Smooth muscle cell (in vitro differentiated cells): Measurements from ENCODE around the gene ELAVL3. TPM values are rescaled to one million over a fixed set of nuclear protein-coding genes. Genes with fewer than 3 reads are reported as not detected.

Experiments used
- DNase-seq: peaks from one replicate; lab custom pipeline; 2025; ENCODE audit not compliant: unreplicated experiment; lab: John Stamatoyannopoulos, UW
- H2AFZ ChIP-seq: fragments of 200-600 bp; sonication (generic); 2 replicates; pipeline ENCODE4 v1.6.0; 2016; ENCODE audit warnings: antibody characterized with exemption, low read depth, mild to moderate bottlenecking
- H3F3A ChIP-seq: fragments of 200-600 bp; sonication (generic); 2 replicates; pipeline ENCODE4 v1.6.0; 2017; ENCODE audit warnings: antibody characterized with exemption, low read depth
- H3K27ac ChIP-seq: fragments of 200-600 bp; sonication (generic); 2 replicates; pipeline ENCODE4 v1.5.1; 2016; ENCODE audit warnings: low read depth, mild to moderate bottlenecking
- H3K27me3 ChIP-seq: fragments of 200-600 bp; sonication (generic); 2 replicates; pipeline ENCODE4 v1.6.1; 2016; ENCODE audit warnings: low read depth, mild to moderate bottlenecking
- H3K36me3 ChIP-seq: fragments of 200-600 bp; sonication (generic); 2 replicates; pipeline ENCODE4 v1.5.1; 2016; ENCODE audit warnings: low read depth
- H3K4me1 ChIP-seq: fragments of 200-600 bp; sonication (generic); 2 replicates; pipeline ENCODE4 v1.5.1; 2016; ENCODE audit warnings: low read depth
- H3K4me2 ChIP-seq: fragments of 200-600 bp; sonication (generic); 2 replicates; pipeline ENCODE4 v1.6.0; 2016; ENCODE audit warnings: mild to moderate bottlenecking
- H3K4me3 ChIP-seq: fragments of 200-600 bp; sonication (generic); 2 replicates; pipeline ENCODE4 v1.5.1; 2016; ENCODE audit warnings: mild to moderate bottlenecking
- H3K79me2 ChIP-seq: fragments of 200-600 bp; sonication (generic); 2 replicates; pipeline ENCODE4 v1.6.0; 2016; ENCODE audit warnings: low read depth, mild to moderate bottlenecking
- H3K9ac ChIP-seq: fragments of 200-600 bp; sonication (generic); 2 replicates; pipeline ENCODE4 v1.6.0; 2016; ENCODE audit warnings: low read depth
- H3K9me3 ChIP-seq: fragments of 200-600 bp; sonication (generic); replicated peaks from 2 replicates; pipeline ENCODE4 v1.5.1; 2016; ENCODE audit warnings: low read depth
- H4K20me1 ChIP-seq: fragments of 200-600 bp; sonication (generic); 2 replicates; pipeline ENCODE4 v1.6.0; 2016; ENCODE audit warnings: low read depth
- WGBS: methylation state at CpG from one replicate; pipeline ENCODE4 v1.1.7; 2016; ENCODE audit warnings: low lambda C conversion rate; 5-methylcytosine and 5-hydroxymethylcytosine counted together
- polyA plus RNA-seq: library from polyadenylated mRNA; unstranded; fragments of >200 nt; fragmentation: Nextera tagmentation; extraction: Ambion mirVana; gene quantifications from 2 replicates; pipeline ENCODE4 v1.2.1, GENCODE V29; 2016
- total RNA-seq: library from RNA; depleted of rRNA; stranded (reverse); fragments of >200 nt; gene quantifications from 2 replicates; pipeline ENCODE4 v1.2.3, GENCODE V29; 2014
- TF ChIP-seq, protein P1 (sequence below): fragments of 200-600 bp; sonication (generic); IDR thresholded peaks from 2 replicates; pipeline ENCODE4 v1.5.1; 2017; ENCODE audit warnings: borderline replicate concordance, mild to moderate bottlenecking, antibody characterized with exemption; ENCODE audit not compliant: insufficient read depth, poor library complexity, severe bottlenecking

ELAVL3 gene
- total and polyA plus RNA-seq, 2 experiments from 2014 or later = not detected

DNA sequence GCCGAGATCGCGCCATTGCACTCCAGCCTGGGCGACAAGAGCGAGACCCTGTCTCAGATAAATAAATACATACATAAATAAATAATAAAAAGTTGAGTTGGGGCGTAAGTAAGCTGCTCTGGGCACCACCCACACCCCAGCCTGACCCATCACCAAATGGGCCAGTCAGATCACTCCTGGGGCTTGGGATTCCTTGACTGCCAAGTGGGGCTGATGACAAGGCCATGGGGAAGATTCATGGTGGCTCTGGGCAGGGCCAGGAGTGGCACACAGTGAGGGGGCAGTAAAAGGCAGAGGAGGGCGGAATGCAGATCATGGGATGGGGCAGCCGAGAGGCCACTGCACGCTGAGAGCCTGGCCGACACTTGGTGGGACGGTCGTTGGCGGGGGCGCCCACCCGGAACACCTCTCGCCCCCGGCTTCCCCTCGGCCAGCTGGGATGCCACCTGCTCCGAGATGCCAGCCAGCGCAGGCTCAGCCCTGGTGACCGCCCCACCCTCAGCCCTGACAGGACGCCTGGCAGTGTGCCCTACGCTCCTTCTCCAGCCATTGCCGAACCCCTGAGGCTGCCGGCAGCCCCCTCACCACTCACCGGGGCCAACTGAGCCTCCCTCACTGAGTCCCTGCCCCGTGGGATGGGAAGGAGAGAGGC lies 13.9 kb upstream of the ELAVL3 start:
- no peak for DNase-seq
- TF ChIP-seq, protein P1, sequence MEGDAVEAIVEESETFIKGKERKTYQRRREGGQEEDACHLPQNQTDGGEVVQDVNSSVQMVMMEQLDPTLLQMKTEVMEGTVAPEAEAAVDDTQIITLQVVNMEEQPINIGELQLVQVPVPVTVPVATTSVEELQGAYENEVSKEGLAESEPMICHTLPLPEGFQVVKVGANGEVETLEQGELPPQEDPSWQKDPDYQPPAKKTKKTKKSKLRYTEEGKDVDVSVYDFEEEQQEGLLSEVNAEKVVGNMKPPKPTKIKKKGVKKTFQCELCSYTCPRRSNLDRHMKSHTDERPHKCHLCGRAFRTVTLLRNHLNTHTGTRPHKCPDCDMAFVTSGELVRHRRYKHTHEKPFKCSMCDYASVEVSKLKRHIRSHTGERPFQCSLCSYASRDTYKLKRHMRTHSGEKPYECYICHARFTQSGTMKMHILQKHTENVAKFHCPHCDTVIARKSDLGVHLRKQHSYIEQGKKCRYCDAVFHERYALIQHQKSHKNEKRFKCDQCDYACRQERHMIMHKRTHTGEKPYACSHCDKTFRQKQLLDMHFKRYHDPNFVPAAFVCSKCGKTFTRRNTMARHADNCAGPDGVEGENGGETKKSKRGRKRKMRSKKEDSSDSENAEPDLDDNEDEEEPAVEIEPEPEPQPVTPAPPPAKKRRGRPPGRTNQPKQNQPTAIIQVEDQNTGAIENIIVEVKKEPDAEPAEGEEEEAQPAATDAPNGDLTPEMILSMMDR = no peak
- no peaks in the 10 kb centered on the region for H3K79me2 ChIP-seq
- H3K9me3 ChIP-seq = no peaks in the 10 kb centered on the region
- H3K36me3 ChIP-seq = no peaks in the 10 kb centered on the region
- H4K20me1 ChIP-seq = no peaks in the 10 kb centered on the region
- no peak overlapping the region for H3K4me3 ChIP-seq
- H3K27ac ChIP-seq = no peak overlapping the region
- H3K4me1 ChIP-seq = no peaks in the 10 kb centered on the region
- WGBS = 97% methylated on average over 24 of the region's 27 CpGs
- H3F3A ChIP-seq = no peaks in the 10 kb centered on the region
- H3K9ac ChIP-seq = no peak overlapping the region
- no peak overlapping the region for H2AFZ ChIP-seq
- H3K27me3 ChIP-seq = no peaks in the 10 kb centered on the region
- H3K4me2 ChIP-seq = no peak overlapping the region

DNA sequence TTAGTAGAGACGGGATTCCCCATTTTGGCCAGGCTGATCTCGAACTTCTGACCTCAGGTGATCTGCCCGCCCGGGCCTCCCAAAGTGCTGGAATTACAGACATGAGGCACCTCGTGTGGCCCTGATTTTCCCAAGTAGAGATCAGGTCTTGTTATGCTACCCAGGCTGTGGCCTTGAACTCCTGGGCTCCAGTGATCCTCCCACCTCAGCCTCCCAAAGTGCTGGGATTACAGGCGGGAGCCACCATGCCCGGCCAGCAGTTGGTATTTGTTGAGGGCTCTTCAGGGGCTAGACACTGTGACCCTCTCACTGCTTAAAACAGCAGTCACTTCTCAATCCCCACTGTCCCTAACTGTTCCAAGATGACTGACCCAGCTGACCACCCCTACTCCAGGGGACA lies 8.5 kb upstream of the ELAVL3 start:
- H3K36me3 ChIP-seq = no peaks in the 10 kb centered on the region
- no peaks in the 10 kb centered on the region for H3F3A ChIP-seq
- no peak overlapping the region for H3K4me3 ChIP-seq
- no peak for DNase-seq
- H3K79me2 ChIP-seq = no peaks in the 10 kb centered on the region
- no peak overlapping the region for H2AFZ ChIP-seq
- no peaks in the 10 kb centered on the region for H3K9me3 ChIP-seq
- no peak overlapping the region for H3K27ac ChIP-seq
- 98% methylated on average over 7 of the region's 7 CpGs for WGBS
- H3K4me1 ChIP-seq = no peaks in the 10 kb centered on the region
- H3K27me3 ChIP-seq = no peaks in the 10 kb centered on the region
- H3K9ac ChIP-seq = no peak overlapping the region
- H4K20me1 ChIP-seq = no peaks in the 10 kb centered on the region
- no peak overlapping the region for H3K4me2 ChIP-seq
- TF ChIP-seq, protein P1 = no peak

DNA sequence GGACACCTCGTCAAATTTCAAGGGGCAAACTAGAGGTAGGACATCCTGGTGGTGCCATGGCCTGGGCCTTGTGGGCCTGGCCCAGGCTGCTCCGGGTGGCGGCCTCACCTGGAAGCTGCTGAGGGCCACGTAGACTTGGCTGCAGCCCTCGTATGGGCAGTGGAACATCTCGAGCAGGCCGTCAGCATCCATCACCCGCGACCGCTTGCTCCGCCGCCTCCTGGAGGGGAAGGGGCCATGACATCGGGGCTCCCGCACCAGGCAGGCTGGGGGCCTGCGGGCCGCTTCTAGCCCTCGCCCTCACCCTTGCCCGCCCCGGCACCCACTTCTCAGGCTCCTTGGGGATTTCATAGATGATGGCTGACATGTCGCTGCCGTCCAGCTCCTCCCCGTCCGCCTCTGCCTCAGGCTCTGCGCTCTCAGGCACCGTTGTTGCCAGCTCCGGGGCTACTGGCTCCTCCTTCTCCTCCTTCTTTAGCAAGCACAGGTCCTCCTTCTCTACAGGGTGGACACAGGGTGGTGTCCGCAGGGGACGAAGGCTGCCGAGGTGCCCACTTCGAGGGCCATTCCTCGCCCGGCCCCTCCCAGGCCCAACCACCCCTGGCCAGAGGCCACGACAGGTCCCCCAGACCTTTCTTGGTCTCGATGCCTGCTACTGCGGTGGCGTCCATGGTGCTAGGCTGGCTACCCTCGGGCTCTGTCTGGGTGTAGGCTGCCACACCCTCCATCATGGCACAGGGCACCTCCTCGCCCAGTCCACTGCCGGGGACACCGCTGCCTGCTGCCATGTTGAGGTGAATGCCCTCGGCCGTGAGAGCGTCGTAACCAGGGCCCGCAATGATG lies 6.0 kb upstream of the ELAVL3 start:
- no peaks in the 10 kb centered on the region for H3K4me1 ChIP-seq
- no peak overlapping the region for H3K4me2 ChIP-seq
- TF ChIP-seq, protein P1 = no peak
- H3K9me3 ChIP-seq = no peaks in the 10 kb centered on the region
- no peak overlapping the region for H3K9ac ChIP-seq
- DNase-seq = no peak
- H3K36me3 ChIP-seq = no peaks in the 10 kb centered on the region
- H3K4me3 ChIP-seq = no peak overlapping the region
- peaks cover 12% of the 10 kb centered on the region for H3K27me3 ChIP-seq
- H3K27ac ChIP-seq = no peak overlapping the region
- no peaks in the 10 kb centered on the region for H3K79me2 ChIP-seq
- H2AFZ ChIP-seq = no peak overlapping the region
- H4K20me1 ChIP-seq = no peaks in the 10 kb centered on the region
- 95% methylated on average over 42 of the region's 45 CpGs for WGBS
- no peaks in the 10 kb centered on the region for H3F3A ChIP-seq
